Measurements from ENCODE around the gene C9orf85. TPM values are rescaled to one million over a fixed set of nuclear protein-coding genes. Genes with fewer than 3 reads are reported as not detected.

Gene C9orf85
- total and polyA plus RNA-seq, 8 donors = 2.2 to 68.3 (median 8.4) TPM

DNA sequence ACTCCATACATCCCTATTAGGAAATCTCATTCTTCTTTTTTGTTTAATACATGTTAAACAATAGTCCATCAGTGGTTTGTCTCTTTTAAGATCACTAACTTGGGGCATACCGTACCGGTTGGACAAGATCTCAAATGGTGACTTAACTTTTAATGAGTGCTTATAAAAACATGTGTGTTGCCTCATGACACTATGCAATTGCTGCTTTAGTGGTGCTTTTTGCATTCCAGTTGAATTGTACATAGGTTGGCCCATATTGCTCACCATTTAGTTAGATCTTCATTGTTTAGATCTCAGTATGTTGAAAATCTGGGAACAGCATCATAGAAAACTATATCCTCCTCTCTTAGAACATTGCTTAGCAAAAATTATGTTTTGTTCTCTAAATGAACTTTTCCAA, 17.8 kb downstream of the C9orf85 start:
- Histone ChIP-seq H3K27me3 (no peaks in the 10 kb centered on the region), H3K4me3 (no peak overlapping the region), H3K4me1 (peaks cover 0 to 16% (median 5%) of the 10 kb centered on the region in 4 donors), H3K9me3 (no peaks in the 10 kb centered on the region), H3K27ac (no peak overlapping the region), H3K36me3 (no peaks in the 10 kb centered on the region)
- TF ChIP-seq CTCF (IDR thresholded peaks at IDR 0.05) (no peak), EP300 (IDR thresholded peaks at IDR 0.05) (no peak), POLR2AphosphoS5 (IDR thresholded peaks at IDR 0.05) (no peak)
- 85 to 95% (median 93%) methylated on average over 2 of the region's 2 CpGs for WGBS, 5 donors
- no peak for DNase-seq
- intact Hi-C loops (cut with DNase I; ENCODE audit: low total_unique reads) = no loop called here

GRCh38 chr9:71929791-71930440, 18.5 kb downstream of the C9orf85 start:
- Histone ChIP-seq H3K27ac (no peak overlapping the region), H3K4me3 (no peak overlapping the region), H3K27me3 (no peaks in the 10 kb centered on the region), H3K9me3 (no peaks in the 10 kb centered on the region), H3K4me1 (peaks cover 0 to 15% (median 5%) of the 10 kb centered on the region in 4 donors), H3K36me3 (no peaks in the 10 kb centered on the region)
- intact Hi-C loops (cut with DNase I; ENCODE audit: low total_unique reads) = no loop called here
- 79 to 90% (median 86%) methylated on average over 2 of the region's 2 CpGs for WGBS, 5 donors
- TF ChIP-seq EP300 (IDR thresholded peaks at IDR 0.05) (no peak), POLR2A (IDR thresholded peaks at IDR 0.05) (no peak), CTCF (IDR thresholded peaks at IDR 0.05) (no peak), POLR2AphosphoS5 (IDR thresholded peaks at IDR 0.05) (no peak)
- DNase-seq = no peak

- no peaks in the 10 kb centered on the region for H3K27me3 ChIP-seq
- H3K4me3 ChIP-seq = no peak overlapping the region
- no peaks in the 10 kb centered on the region for H3K9me3 ChIP-seq
- no peak for DNase-seq
- H3K27ac ChIP-seq = no peak overlapping the region
- peaks cover 0 to 18% (median 4%) of the 10 kb centered on the region in 4 donors for H3K4me1 ChIP-seq
- 28 to 58% (median 34%) methylated on average over 2 of the region's 2 CpGs for WGBS, 5 donors
- no peak for TF ChIP-seq POLR2AphosphoS5 (IDR thresholded peaks at IDR 0.05)
- TF ChIP-seq EP300 (IDR thresholded peaks at IDR 0.05) = no peak
- TF ChIP-seq CTCF (IDR thresholded peaks at IDR 0.05) = no peak
- no peak for TF ChIP-seq POLR2A (IDR thresholded peaks at IDR 0.05)
- intact Hi-C loops (cut with DNase I; ENCODE audit: low total_unique reads) = no loop called here
- no peaks in the 10 kb centered on the region for H3K36me3 ChIP-seq
Observed at GRCh38 chr9:71931166-71931565, 19.7 kb downstream of the C9orf85 start.

GRCh38 chr9:71936066-71936465, 24.6 kb downstream of the C9orf85 start:
- intact Hi-C loops (cut with DNase I; ENCODE audit: low total_unique reads) = no loop called here
- 56 to 84% (median 75%) methylated on average over 1 of the region's 1 CpG for WGBS, 5 donors
- Histone ChIP-seq H3K4me1 (peaks cover 0 to 19% (median 5%) of the 10 kb centered on the region in 4 donors), H3K9me3 (no peaks in the 10 kb centered on the region), H3K27me3 (no peaks in the 10 kb centered on the region), H3K4me3 (no peak overlapping the region), H3K27ac (no peak overlapping the region), H3K36me3 (no peaks in the 10 kb centered on the region)
- no peak for DNase-seq
- TF ChIP-seq EP300 (IDR thresholded peaks at IDR 0.05) (no peak), POLR2A (IDR thresholded peaks at IDR 0.05) (no peak), CTCF (IDR thresholded peaks at IDR 0.05) (no peak), POLR2AphosphoS5 (IDR thresholded peaks at IDR 0.05) (no peak)

Data from stomach (tissue), 9 donors.